ENCODE data around the gene CNTFR.

DNA sequence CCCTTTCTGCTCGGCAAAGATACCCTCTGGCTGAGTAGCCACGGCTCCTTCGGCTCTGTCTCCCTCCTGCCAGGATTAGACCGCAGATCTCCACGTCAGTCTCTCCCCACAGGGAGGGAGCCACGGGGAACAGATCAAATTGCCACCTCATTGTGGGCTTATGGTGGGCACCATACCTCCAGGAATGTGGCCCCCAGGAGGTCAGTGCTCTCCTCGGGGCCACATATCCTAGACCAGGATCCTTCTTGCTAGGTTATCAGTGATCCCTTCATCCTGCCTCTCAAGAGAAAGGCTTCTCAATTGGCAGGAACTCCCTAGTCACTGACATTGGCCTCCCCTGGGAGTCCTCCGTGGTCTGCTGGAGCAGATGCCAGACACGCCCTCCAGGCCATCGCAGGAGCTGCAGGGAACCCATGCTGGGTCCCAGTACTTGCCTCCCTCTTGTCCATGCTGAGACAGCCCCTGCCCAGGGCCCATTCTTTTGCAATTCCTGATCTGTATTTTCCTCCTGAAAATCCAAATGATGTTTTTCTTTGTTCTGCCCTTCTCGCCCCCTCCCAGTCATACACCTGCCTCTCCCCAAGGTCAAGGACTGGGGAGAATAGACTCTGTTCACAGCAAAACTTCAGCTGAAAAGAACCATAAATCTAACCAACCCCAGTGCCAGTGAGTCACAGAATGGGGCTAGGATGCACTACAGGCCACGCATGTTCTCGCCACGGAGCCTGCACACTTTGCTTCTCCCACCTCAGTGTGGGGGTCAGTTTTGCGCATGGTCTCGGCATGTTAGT lies 35.1 kb downstream of the CNTFR start:
- TF ChIP-seq, protein P1, sequence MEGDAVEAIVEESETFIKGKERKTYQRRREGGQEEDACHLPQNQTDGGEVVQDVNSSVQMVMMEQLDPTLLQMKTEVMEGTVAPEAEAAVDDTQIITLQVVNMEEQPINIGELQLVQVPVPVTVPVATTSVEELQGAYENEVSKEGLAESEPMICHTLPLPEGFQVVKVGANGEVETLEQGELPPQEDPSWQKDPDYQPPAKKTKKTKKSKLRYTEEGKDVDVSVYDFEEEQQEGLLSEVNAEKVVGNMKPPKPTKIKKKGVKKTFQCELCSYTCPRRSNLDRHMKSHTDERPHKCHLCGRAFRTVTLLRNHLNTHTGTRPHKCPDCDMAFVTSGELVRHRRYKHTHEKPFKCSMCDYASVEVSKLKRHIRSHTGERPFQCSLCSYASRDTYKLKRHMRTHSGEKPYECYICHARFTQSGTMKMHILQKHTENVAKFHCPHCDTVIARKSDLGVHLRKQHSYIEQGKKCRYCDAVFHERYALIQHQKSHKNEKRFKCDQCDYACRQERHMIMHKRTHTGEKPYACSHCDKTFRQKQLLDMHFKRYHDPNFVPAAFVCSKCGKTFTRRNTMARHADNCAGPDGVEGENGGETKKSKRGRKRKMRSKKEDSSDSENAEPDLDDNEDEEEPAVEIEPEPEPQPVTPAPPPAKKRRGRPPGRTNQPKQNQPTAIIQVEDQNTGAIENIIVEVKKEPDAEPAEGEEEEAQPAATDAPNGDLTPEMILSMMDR (optimal IDR thresholded peaks at IDR 0.05 in 1 of 3, IDR thresholded peaks at IDR 0.05 in 1 of 3, conservative IDR thresholded peaks at IDR 0.05 in 1 of 3; ENCODE audit: extremely low read depth in 1 of 3, insufficient read depth in 2 of 3, low read length in 3 of 3): no peak
- peak; percentile 63 for TF ChIP-seq EZH2 (IDR thresholded peaks at IDR 0.05; ENCODE audit: low read length)
